H1 (cell line): ENCODE results near the gene DNER. TPM values are rescaled to one million over a fixed set of nuclear protein-coding genes. Genes with fewer than 3 reads are reported as not detected.

Source experiments
- CTCF ChIA-PET: fragments of 300-600 bp; sonication (Branson Sonifier 250); formaldehyde crosslinking; loops from one replicate; lab custom pipeline; 2021; ENCODE audit not compliant: partially characterized antibody; lab: Charles Lee
- POLR2A ChIA-PET: fragments of 300-600 bp; sonication (Branson Sonifier 250); formaldehyde crosslinking; loops from one replicate; lab custom pipeline; 2021; ENCODE audit warnings: inconsistent platforms; ENCODE audit not compliant: partially characterized antibody; lab: Charles Lee
- DNase-seq, 2 experiments: peaks; one replicate each; pipeline versions ENCODE4 v3.0.0 to v3.0.0-alpha.2; 2010 to 2022; ENCODE audit warnings: low spot score in 2 of 2, low read depth in 1 of 2, mixed read lengths in 1 of 2
- FAIRE-seq: peaks from 2 replicates; lab custom pipeline; 2011; peaks lifted over from hg19 to GRCh38; lab: Jason Lieb, UNC
- H2AFZ ChIP-seq: 2 replicates; pipeline ENCODE4 v1.8.1; 2012; ENCODE audit warnings: low read length, inconsistent platforms
- H2AK5ac ChIP-seq: 2 replicates; pipeline ENCODE4 v1.6.1; 2013; ENCODE audit warnings: low read depth, low read length
- H2BK120ac ChIP-seq: replicated peaks from 2 replicates; pipeline ENCODE3; 2013; ENCODE audit warnings: low read depth, low read length, inconsistent platforms
- H2BK12ac ChIP-seq: 2 replicates; pipeline ENCODE4 v1.6.1; 2013; ENCODE audit warnings: low read depth, low read length
- H2BK15ac ChIP-seq: 2 replicates; pipeline ENCODE4 v1.6.1; 2013; ENCODE audit warnings: low read length
- H2BK20ac ChIP-seq: 2 replicates; pipeline ENCODE4 v1.6.1; 2013; ENCODE audit warnings: low read length
- H2BK5ac ChIP-seq: 2 replicates; pipeline ENCODE4 v1.6.1; 2013; ENCODE audit warnings: low read depth, low read length
- H3K14ac ChIP-seq: 2 replicates; pipeline ENCODE4 v1.6.1; 2013; ENCODE audit warnings: inconsistent platforms; ENCODE audit not compliant: insufficient read length
- H3K18ac ChIP-seq: 2 replicates; pipeline ENCODE4 v1.6.1; 2013; ENCODE audit warnings: low read length; ENCODE audit errors: extremely low read depth
- H3K23ac ChIP-seq: 2 replicates; pipeline ENCODE4 v1.6.1; 2013; ENCODE audit warnings: inconsistent platforms; ENCODE audit not compliant: insufficient read length
- H3K23me2 ChIP-seq: 2 replicates; pipeline ENCODE4 v1.6.1; 2013; ENCODE audit warnings: low read depth, low read length
- H3K27ac ChIP-seq: 2 replicates; pipeline ENCODE4 v1.6.1; 2011; ENCODE audit warnings: low read depth, low read length, inconsistent platforms
- H3K27me3 ChIP-seq, 4 experiments: replicated peaks in 1 of 4; 1 replicate in 1 of 4; 2 replicates in 3 of 4; pipeline versions ENCODE4 v1.6.1 to v1.8.1; 2011 to 2013; ENCODE audit warnings: low read length in 3 of 4, mild to moderate bottlenecking in 3 of 4, inconsistent platforms in 2 of 4, mixed read lengths in 2 of 4, moderate library complexity in 1 of 4; ENCODE audit not compliant: control insufficient read depth in 3 of 4, insufficient read depth in 3 of 4; ENCODE audit errors: extremely low read depth in 1 of 4
- H3K36me3 ChIP-seq, 4 experiments: 2 replicates each; pipeline versions ENCODE4 v1.6.1 to v1.8.1; 2011 to 2013; ENCODE audit warnings: mild to moderate bottlenecking in 4 of 4, low read length in 3 of 4, moderate library complexity in 2 of 4, control low read depth in 1 of 4, inconsistent platforms in 1 of 4; ENCODE audit not compliant: insufficient read depth in 4 of 4, control insufficient read depth in 2 of 4
- H3K4ac ChIP-seq: replicated peaks from 2 replicates; pipeline ENCODE3; 2013; ENCODE audit warnings: low read length, low read depth, mixed read lengths, inconsistent platforms; ENCODE audit not compliant: insufficient read length
- H3K4me1 ChIP-seq, 4 experiments: replicated peaks in 1 of 4; 1 replicate in 1 of 4; 2 replicates in 3 of 4; pipeline versions ENCODE4 v1.6.1 to v1.8.1; 2011 to 2013; ENCODE audit warnings: low read length in 3 of 4, inconsistent platforms in 2 of 4, mixed read lengths in 1 of 4; ENCODE audit not compliant: insufficient read depth in 4 of 4, control insufficient read depth in 3 of 4
- H3K4me2 ChIP-seq, 2 experiments: 2 replicates each; pipeline versions ENCODE4 v1.6.1 to v1.8.1; 2011 to 2013; ENCODE audit warnings: low read depth in 2 of 2, low read length in 2 of 2, control low read depth in 1 of 2, inconsistent platforms in 1 of 2, mild to moderate bottlenecking in 1 of 2; ENCODE audit not compliant: insufficient read depth in 1 of 2
- H3K4me3 ChIP-seq, 4 experiments: fragments of 200-600, 300-600 bp in 1 of 4; sonication (generic), shearing (Covaris generic), sonication (Bioruptor Twin) in 1 of 4; 2 replicates each; pipeline versions ENCODE4 v1.5.1 to v1.8.1; 2011 to 2016; ENCODE audit warnings: low read length in 4 of 4, low read depth in 3 of 4, control low read depth in 2 of 4, inconsistent platforms in 2 of 4, mild to moderate bottlenecking in 2 of 4, mixed read lengths in 1 of 4, moderate library complexity in 1 of 4; ENCODE audit not compliant: insufficient read depth in 2 of 4; ENCODE audit errors: extremely low read depth in 1 of 4
- H3K56ac ChIP-seq: replicated peaks from 2 replicates; pipeline ENCODE3; 2013; ENCODE audit warnings: low read depth, mild to moderate bottlenecking, mixed read lengths, low read length, inconsistent platforms; ENCODE audit not compliant: insufficient read length
- H3K79me1 ChIP-seq: 2 replicates; pipeline ENCODE4 v1.6.1; 2013; ENCODE audit warnings: low read depth, low read length, control low read depth
- H3K79me2 ChIP-seq, 2 experiments: 2 replicates each; pipeline versions ENCODE4 v1.6.1 to v1.8.1; 2012 to 2013; ENCODE audit warnings: low read length in 2 of 2, mild to moderate bottlenecking in 2 of 2, inconsistent platforms in 1 of 2; ENCODE audit not compliant: insufficient read depth in 2 of 2, control insufficient read depth in 1 of 2
- H3K9ac ChIP-seq, 4 experiments: replicated peaks in 1 of 4; 1 replicate in 1 of 4; 2 replicates in 3 of 4; pipeline versions ENCODE4 v1.6.1 to v1.8.1; 2011 to 2013; ENCODE audit warnings: low read depth in 3 of 4, low read length in 3 of 4, control low read depth in 2 of 4, mild to moderate bottlenecking in 2 of 4, moderate library complexity in 2 of 4, inconsistent platforms in 1 of 4; ENCODE audit errors: extremely low read depth in 1 of 4
- H3K9me3 ChIP-seq, 2 experiments: 2 replicates each; pipeline versions ENCODE4 v1.6.1 to v1.8.1; 2012 to 2013; ENCODE audit warnings: mild to moderate bottlenecking in 2 of 2, moderate library complexity in 2 of 2, control low read depth in 1 of 2, inconsistent platforms in 1 of 2, low read depth in 1 of 2, low read length in 1 of 2, mixed read lengths in 1 of 2; ENCODE audit not compliant: insufficient read depth in 2 of 2
- H4K20me1 ChIP-seq, 2 experiments: replicated peaks in 1 of 2; 2 replicates each; pipeline versions ENCODE3 to v1.8.1; 2011 to 2013; ENCODE audit warnings: inconsistent platforms in 2 of 2, low read length in 2 of 2, mild to moderate bottlenecking in 1 of 2; ENCODE audit not compliant: insufficient read depth in 2 of 2, control insufficient read depth in 1 of 2
- H4K5ac ChIP-seq: 2 replicates; pipeline ENCODE4 v1.6.1; 2013; ENCODE audit warnings: low read length, low read depth, mixed read lengths, inconsistent platforms; ENCODE audit not compliant: insufficient read length
- H4K8ac ChIP-seq: 2 replicates; pipeline ENCODE4 v1.8.0; 2013; ENCODE audit warnings: mild to moderate bottlenecking, moderate library complexity, low read length, inconsistent platforms; ENCODE audit not compliant: insufficient read depth; ENCODE audit errors: extremely low read depth
- H4K91ac ChIP-seq: replicated peaks from 2 replicates; pipeline ENCODE3; 2013; ENCODE audit warnings: low read length, mixed read lengths, inconsistent platforms; ENCODE audit not compliant: insufficient read length
- BCL11A ChIP-seq, 2 experiments: IDR thresholded peaks; one replicate each; pipeline ENCODE4 v1.6.1; 2011; ENCODE audit warnings: low read depth in 2 of 2, low read length in 2 of 2, mild to moderate bottlenecking in 2 of 2
- JUND ChIP-seq: IDR thresholded peaks from 2 replicates; pipeline ENCODE4 v1.6.1; 2011; ENCODE audit warnings: mild to moderate bottlenecking, improper control_type of control experiment, low read length
- WGBS, 2 experiments: shearing (Covaris generic) in 1 of 2; methylation state at CpG; one replicate each; pipeline versions ENCODE4 v1.1.6 to v1.1.7; 2013 to 2015; ENCODE audit warnings: low lambda C conversion rate in 2 of 2, mixed read lengths in 2 of 2, inconsistent platforms in 1 of 2, low coverage in 1 of 2, missing lambda C conversion rate in 1 of 2; ENCODE audit not compliant: insufficient replicate concordance in 2 of 2, insufficient coverage in 1 of 2, insufficient read length in 1 of 2; ENCODE audit errors: extremely low coverage in 1 of 2, missing lambda C conversion rate in 1 of 2; 5-methylcytosine and 5-hydroxymethylcytosine counted together
- polyA plus RNA-seq, 7 experiments: library from polyadenylated mRNA; depleted of rRNA in 3 of 7; stranded (reverse) in 5 of 7; unstranded in 2 of 7; fragments of >200 nt in 5 of 7; fragments of 200-250 nt in 2 of 7; gene quantifications; 1 replicate in 5 of 7; 2 replicates in 1 of 7; 4 replicates in 1 of 7; pipeline versions ENCODE4 v1.2.1 to v1.2.3, GENCODE V29; 2011 to 2013; ENCODE audit warnings: missing spikeins in 2 of 7, mixed read lengths in 2 of 7
- total RNA-seq: library from RNA; stranded (reverse); fragmentation: NEBNext Ultra II Directional; extraction: Animal tissue kit (Norgen Biotek cat#: 25700); gene quantifications from 2 replicates; pipeline ENCODE4 v1.2.1, GENCODE V29; 2021

The DNER gene
- total and polyA plus RNA-seq, 2 of the 8 experiments (the other 6 are each of a cell fraction or from before 2014, with no cell fraction given), result 6.8 to 16.3 TPM

GRCh38 chr2:229650059-229650458 lies 64.3 kb downstream of the DNER start:
- POLR2A ChIA-PET, result no interaction called here
- no peak overlapping the region for H4K8ac ChIP-seq
- no peak overlapping the region for H2BK15ac ChIP-seq
- H2BK5ac ChIP-seq, result no peak overlapping the region
- CTCF ChIA-PET, result interaction anchor here (2.2 kb wide), 1 partner anchor 10 kb away, joined by 12 read pairs; no protein-coding TSS in a partner anchor
- no peak overlapping the region for H3K9ac ChIP-seq
- H2BK12ac ChIP-seq, result no peak overlapping the region
- H3K36me3 ChIP-seq, result no peaks in the 10 kb centered on the region
- no peak overlapping the region for H4K91ac ChIP-seq
- no peaks in the 10 kb centered on the region for H3K79me2 ChIP-seq
- H3K27me3 ChIP-seq, result no peaks in the 10 kb centered on the region
- H2BK120ac ChIP-seq, result no peak overlapping the region
- H3K23ac ChIP-seq, result no peak overlapping the region
- no peaks in the 10 kb centered on the region for H3K9me3 ChIP-seq
- no peaks in the 10 kb centered on the region for H3K23me2 ChIP-seq
- H4K20me1 ChIP-seq, result no peaks in the 10 kb centered on the region
- H3K18ac ChIP-seq, result no peak overlapping the region
- 96% methylated on average over 4 of the region's 5 CpGs; no CpG with 5 or more reads in 1 of the 2 experiments for WGBS, 2 experiments
- H3K14ac ChIP-seq, result no peak overlapping the region
- H2AK5ac ChIP-seq, result no peak overlapping the region
- no peak overlapping the region for H2AFZ ChIP-seq
- peaks cover 0 to 16% (median under 1%) of the 10 kb centered on the region in 4 experiments; a peak in 3 of 7 replicates for H3K4me1 ChIP-seq
- no peak overlapping the region for H3K4me3 ChIP-seq
- H3K56ac ChIP-seq, result no peak overlapping the region
- no peak for FAIRE-seq
- no peak overlapping the region for H2BK20ac ChIP-seq
- H4K5ac ChIP-seq, result no peak overlapping the region
- H3K27ac ChIP-seq, result no peak overlapping the region
- TF ChIP-seq BCL11A (IDR thresholded peaks at IDR 0.05; ENCODE audit: low read depth in 2 of 2, low read length in 2 of 2) (no peak), JUND (no peak)
- TF ChIP-seq, all 59 proteins: peak for 0
- no peak overlapping the region for H3K4ac ChIP-seq
- no peak overlapping the region for H3K4me2 ChIP-seq
- no peak for DNase-seq
- H3K79me1 ChIP-seq, result no peaks in the 10 kb centered on the region
